Smooth muscle cell (in vitro differentiated cells): ENCODE results near the gene CWC27. TPM values are rescaled to one million over a fixed set of nuclear protein-coding genes. Genes with fewer than 3 reads are reported as not detected.

ENCODE experiments used
- DNase-seq: peaks from one replicate; lab custom pipeline; 2025; ENCODE audit not compliant: unreplicated experiment; lab: John Stamatoyannopoulos, UW
- H2AFZ ChIP-seq: fragments of 200-600 bp; sonication (generic); 2 replicates; pipeline ENCODE4 v1.6.0; 2016; ENCODE audit warnings: antibody characterized with exemption, low read depth, mild to moderate bottlenecking
- H3F3A ChIP-seq: fragments of 200-600 bp; sonication (generic); 2 replicates; pipeline ENCODE4 v1.6.0; 2017; ENCODE audit warnings: antibody characterized with exemption, low read depth
- H3K27ac ChIP-seq: fragments of 200-600 bp; sonication (generic); 2 replicates; pipeline ENCODE4 v1.5.1; 2016; ENCODE audit warnings: low read depth, mild to moderate bottlenecking
- H3K27me3 ChIP-seq: fragments of 200-600 bp; sonication (generic); 2 replicates; pipeline ENCODE4 v1.6.1; 2016; ENCODE audit warnings: low read depth, mild to moderate bottlenecking
- H3K36me3 ChIP-seq: fragments of 200-600 bp; sonication (generic); 2 replicates; pipeline ENCODE4 v1.5.1; 2016; ENCODE audit warnings: low read depth
- H3K4me1 ChIP-seq: fragments of 200-600 bp; sonication (generic); 2 replicates; pipeline ENCODE4 v1.5.1; 2016; ENCODE audit warnings: low read depth
- H3K4me2 ChIP-seq: fragments of 200-600 bp; sonication (generic); 2 replicates; pipeline ENCODE4 v1.6.0; 2016; ENCODE audit warnings: mild to moderate bottlenecking
- H3K4me3 ChIP-seq: fragments of 200-600 bp; sonication (generic); 2 replicates; pipeline ENCODE4 v1.5.1; 2016; ENCODE audit warnings: mild to moderate bottlenecking
- H3K79me2 ChIP-seq: fragments of 200-600 bp; sonication (generic); 2 replicates; pipeline ENCODE4 v1.6.0; 2016; ENCODE audit warnings: low read depth, mild to moderate bottlenecking
- H3K9ac ChIP-seq: fragments of 200-600 bp; sonication (generic); 2 replicates; pipeline ENCODE4 v1.6.0; 2016; ENCODE audit warnings: low read depth
- H3K9me3 ChIP-seq: fragments of 200-600 bp; sonication (generic); replicated peaks from 2 replicates; pipeline ENCODE4 v1.5.1; 2016; ENCODE audit warnings: low read depth
- H4K20me1 ChIP-seq: fragments of 200-600 bp; sonication (generic); 2 replicates; pipeline ENCODE4 v1.6.0; 2016; ENCODE audit warnings: low read depth
- CTCF ChIP-seq: fragments of 200-600 bp; sonication (generic); IDR thresholded peaks from 2 replicates; pipeline ENCODE4 v1.5.1; 2017; ENCODE audit warnings: borderline replicate concordance, mild to moderate bottlenecking, antibody characterized with exemption; ENCODE audit not compliant: insufficient read depth, poor library complexity, severe bottlenecking
- WGBS: methylation state at CpG from one replicate; pipeline ENCODE4 v1.1.7; 2016; ENCODE audit warnings: low lambda C conversion rate; 5-methylcytosine and 5-hydroxymethylcytosine counted together
- polyA plus RNA-seq: library from polyadenylated mRNA; unstranded; fragments of >200 nt; fragmentation: Nextera tagmentation; extraction: Ambion mirVana; gene quantifications from 2 replicates; pipeline ENCODE4 v1.2.1, GENCODE V29; 2016
- total RNA-seq: library from RNA; depleted of rRNA; stranded (reverse); fragments of >200 nt; gene quantifications from 2 replicates; pipeline ENCODE4 v1.2.3, GENCODE V29; 2014

CWC27 gene
- total and polyA plus RNA-seq, 2 experiments from 2014 or later: 34.6 to 40.8 TPM

GRCh38 chr5:65018763-65019162, 250.0 kb downstream of the CWC27 start:
- no peaks in the 10 kb centered on the region for H3K9me3 ChIP-seq
- H3K4me2 ChIP-seq: no peak overlapping the region
- H4K20me1 ChIP-seq: no peaks in the 10 kb centered on the region
- 98% methylated on average over 2 of the region's 2 CpGs for WGBS
- no peak overlapping the region for H3K4me3 ChIP-seq
- no peaks in the 10 kb centered on the region for H3K36me3 ChIP-seq
- H2AFZ ChIP-seq: no peak overlapping the region
- no peak for TF ChIP-seq CTCF
- no peaks in the 10 kb centered on the region for H3K79me2 ChIP-seq
- peaks cover 8% of the 10 kb centered on the region for H3F3A ChIP-seq
- H3K4me1 ChIP-seq: peaks cover 11% of the 10 kb centered on the region
- no peaks in the 10 kb centered on the region for H3K27me3 ChIP-seq
- H3K27ac ChIP-seq: no peak overlapping the region
- no peak for DNase-seq
- H3K9ac ChIP-seq: no peak overlapping the region

- Histone ChIP-seq H3K36me3 (no peaks in the 10 kb centered on the region), H3F3A (peaks cover 8% of the 10 kb centered on the region), H3K27me3 (no peaks in the 10 kb centered on the region), H4K20me1 (no peaks in the 10 kb centered on the region), H3K9me3 (no peaks in the 10 kb centered on the region), H3K4me3 (no peak overlapping the region), H3K4me2 (peak overlapping the region; percentile 12), H3K9ac (no peak overlapping the region), H3K27ac (peak overlapping the region; percentile 14), H3K79me2 (no peaks in the 10 kb centered on the region), H2AFZ (no peak overlapping the region), H3K4me1 (peaks cover 11% of the 10 kb centered on the region)
- DNase-seq: no peak
- TF ChIP-seq CTCF: no peak
Measured at GRCh38 chr5:65020492-65020891, 251.8 kb downstream of the CWC27 start.

GRCh38 chr5:65021527-65022226, 252.9 kb downstream of the CWC27 start:
- DNase-seq: no peak

More at GRCh38 chr5:65021527-65022226, 252.9 kb downstream of the CWC27 start:
- H3K27me3 ChIP-seq: no peaks in the 10 kb centered on the region
- whole genome bisulfite sequencing: 53% methylated on average over 1 of the region's 1 CpG
- H3K79me2 ChIP-seq: no peaks in the 10 kb centered on the region
- H3K36me3 ChIP-seq: no peaks in the 10 kb centered on the region
- no peak overlapping the region for H2AFZ ChIP-seq
- H3K9me3 ChIP-seq: no peaks in the 10 kb centered on the region
- TF ChIP-seq CTCF: no peak
- H3K4me2 ChIP-seq: peak overlapping the region; percentile 12
- peaks cover 8% of the 10 kb centered on the region for H3F3A ChIP-seq
- H3K27ac ChIP-seq: no peak overlapping the region
- H3K4me1 ChIP-seq: peaks cover 11% of the 10 kb centered on the region
- H3K9ac ChIP-seq: no peak overlapping the region
- H3K4me3 ChIP-seq: no peak overlapping the region
- no peaks in the 10 kb centered on the region for H4K20me1 ChIP-seq
